Measurements from ENCODE around the gene MRGPRD. TPM values are rescaled to one million over a fixed set of nuclear protein-coding genes. Genes with fewer than 3 reads are reported as not detected.

MRGPRD gene
- total RNA-seq, 2 experiments from 2014 or later: not detected

DNA sequence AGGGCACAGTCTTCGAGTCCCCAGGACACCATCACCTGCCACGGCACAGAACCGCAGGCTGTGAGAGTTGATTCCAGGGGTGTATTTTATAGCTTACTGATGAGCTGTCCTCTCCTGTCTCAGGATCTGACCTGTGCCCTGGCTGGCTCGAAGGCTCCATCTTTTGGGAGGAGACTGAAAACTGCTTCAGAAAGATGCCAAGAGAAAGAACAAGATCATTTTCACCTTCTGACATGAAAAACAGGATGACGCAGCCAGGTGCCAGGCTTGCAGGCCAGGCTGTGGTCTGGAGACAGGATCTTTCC lies 2.2 kb downstream of the MRGPRD start:
- intact Hi-C loops (cut with micrococcal nuclease; ENCODE audit: unreplicated experiment): no loop called here
- Histone ChIP-seq H3K4me3 (ENCODE audit: low read depth, low read length, poor library complexity, severe bottlenecking) (no peak overlapping the region), H3K27ac (ENCODE audit: low read depth, low read length, poor library complexity, severe bottlenecking) (no peak overlapping the region), H3K9me3 (ENCODE audit: low read length) (no peaks in the 10 kb centered on the region; the same call in 1 of the 2 replicates), H4K20me1 (ENCODE audit: insufficient read depth, low read length) (no peaks in the 10 kb centered on the region), H3K79me2 (ENCODE audit: insufficient read depth, low read depth, low read length) (no peaks in the 10 kb centered on the region), H3K4me1 (ENCODE audit: insufficient read depth, low read length, poor library complexity, severe bottlenecking) (peaks cover 5% of the 10 kb centered on the region), H3K9me2 (ENCODE audit: insufficient read depth, low read length) (no peaks in the 10 kb centered on the region), H2AFZ (ENCODE audit: low read length) (no peak overlapping the region), H3K36me3 (ENCODE audit: insufficient read depth, low read length) (no peaks in the 10 kb centered on the region), H3K4me2 (ENCODE audit: low read length) (no peak overlapping the region)
- POLR2A ChIA-PET: no interaction called here
- CTCF ChIA-PET (ENCODE audit: unreplicated experiment): no interaction called here
- BruUV-seq (replicated peaks): no TSS peak
- DNase-seq (ENCODE audit: low spot score): no peak
- no peak for TF ChIP-seq EZH2phosphoT487 (IDR thresholded peaks at IDR 0.05; ENCODE audit: borderline replicate concordance, low read depth, low read length)
- TF ChIP-seq, protein P1, sequence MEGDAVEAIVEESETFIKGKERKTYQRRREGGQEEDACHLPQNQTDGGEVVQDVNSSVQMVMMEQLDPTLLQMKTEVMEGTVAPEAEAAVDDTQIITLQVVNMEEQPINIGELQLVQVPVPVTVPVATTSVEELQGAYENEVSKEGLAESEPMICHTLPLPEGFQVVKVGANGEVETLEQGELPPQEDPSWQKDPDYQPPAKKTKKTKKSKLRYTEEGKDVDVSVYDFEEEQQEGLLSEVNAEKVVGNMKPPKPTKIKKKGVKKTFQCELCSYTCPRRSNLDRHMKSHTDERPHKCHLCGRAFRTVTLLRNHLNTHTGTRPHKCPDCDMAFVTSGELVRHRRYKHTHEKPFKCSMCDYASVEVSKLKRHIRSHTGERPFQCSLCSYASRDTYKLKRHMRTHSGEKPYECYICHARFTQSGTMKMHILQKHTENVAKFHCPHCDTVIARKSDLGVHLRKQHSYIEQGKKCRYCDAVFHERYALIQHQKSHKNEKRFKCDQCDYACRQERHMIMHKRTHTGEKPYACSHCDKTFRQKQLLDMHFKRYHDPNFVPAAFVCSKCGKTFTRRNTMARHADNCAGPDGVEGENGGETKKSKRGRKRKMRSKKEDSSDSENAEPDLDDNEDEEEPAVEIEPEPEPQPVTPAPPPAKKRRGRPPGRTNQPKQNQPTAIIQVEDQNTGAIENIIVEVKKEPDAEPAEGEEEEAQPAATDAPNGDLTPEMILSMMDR (conservative IDR thresholded peaks at IDR 0.05; ENCODE audit: low read length): no peak

DNA sequence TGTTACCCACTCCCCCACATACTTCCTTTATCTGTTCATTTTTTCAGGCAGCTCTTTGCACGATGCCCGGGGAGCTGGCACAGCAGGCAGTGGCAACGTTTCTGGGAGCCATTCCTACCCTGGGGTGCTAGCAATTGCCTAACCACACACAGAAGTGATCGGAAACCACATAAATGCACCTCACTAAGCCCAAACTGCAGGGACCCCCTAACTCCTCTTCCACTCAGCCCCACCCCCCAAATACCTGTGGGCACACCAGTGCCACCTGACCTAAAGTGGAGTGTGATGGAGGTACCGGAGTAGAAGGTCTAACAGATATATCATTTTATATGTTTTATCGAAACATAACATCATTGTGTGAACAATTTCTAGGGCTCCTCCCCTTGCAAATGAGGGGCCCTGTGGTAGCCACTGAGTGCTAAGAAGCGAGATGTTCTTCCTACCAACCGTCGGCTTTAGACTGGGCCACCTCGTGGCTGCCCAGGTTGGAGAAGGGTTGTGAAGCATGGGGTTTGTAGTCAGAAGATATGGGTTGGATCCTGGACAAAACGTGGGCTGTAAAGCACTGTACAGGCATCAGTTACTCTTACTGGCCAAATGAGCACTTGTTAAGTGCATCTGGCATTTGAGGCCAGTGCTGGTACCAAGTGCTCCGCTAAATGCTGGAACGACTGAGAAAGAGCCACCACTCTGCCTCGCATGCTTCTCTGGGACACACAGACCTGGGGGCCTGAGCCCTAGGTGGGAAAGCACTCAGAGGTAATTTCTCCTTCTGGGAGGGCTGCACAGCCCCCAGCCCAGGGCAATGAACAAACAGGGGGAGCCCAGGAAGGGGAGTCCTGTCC lies 2.8 kb downstream of the MRGPRD start:
- H3K79me2 ChIP-seq (ENCODE audit: insufficient read depth, low read depth, low read length): no peaks in the 10 kb centered on the region
- TF ChIP-seq EZH2phosphoT487 (IDR thresholded peaks at IDR 0.05; ENCODE audit: borderline replicate concordance, low read depth, low read length): no peak
- TF ChIP-seq, protein P1 (conservative IDR thresholded peaks at IDR 0.05; ENCODE audit: low read length): no peak
- no TSS peak for BruUV-seq (replicated peaks)
- H3K36me3 ChIP-seq (ENCODE audit: insufficient read depth, low read length): no peaks in the 10 kb centered on the region
- H2AFZ ChIP-seq (ENCODE audit: low read length): no peak overlapping the region
- peaks cover 5% of the 10 kb centered on the region for H3K4me1 ChIP-seq (ENCODE audit: insufficient read depth, low read length, poor library complexity, severe bottlenecking)
- H3K27ac ChIP-seq (ENCODE audit: low read depth, low read length, poor library complexity, severe bottlenecking): no peak overlapping the region
- DNase-seq (ENCODE audit: low spot score): no peak
- ChIA-PET CTCF (ENCODE audit: unreplicated experiment) (no interaction called here), POLR2A (no interaction called here)
- no peaks in the 10 kb centered on the region for H3K9me2 ChIP-seq (ENCODE audit: insufficient read depth, low read length)
- H3K4me2 ChIP-seq (ENCODE audit: low read length): no peak overlapping the region
- intact Hi-C loops (cut with micrococcal nuclease; ENCODE audit: unreplicated experiment): no loop called here
- no peak overlapping the region for H3K4me3 ChIP-seq (ENCODE audit: low read depth, low read length, poor library complexity, severe bottlenecking)
- H3K9me3 ChIP-seq (ENCODE audit: low read length): no peaks in the 10 kb centered on the region; the same call in 1 of the 2 replicates
- H4K20me1 ChIP-seq (ENCODE audit: insufficient read depth, low read length): no peaks in the 10 kb centered on the region

DNA sequence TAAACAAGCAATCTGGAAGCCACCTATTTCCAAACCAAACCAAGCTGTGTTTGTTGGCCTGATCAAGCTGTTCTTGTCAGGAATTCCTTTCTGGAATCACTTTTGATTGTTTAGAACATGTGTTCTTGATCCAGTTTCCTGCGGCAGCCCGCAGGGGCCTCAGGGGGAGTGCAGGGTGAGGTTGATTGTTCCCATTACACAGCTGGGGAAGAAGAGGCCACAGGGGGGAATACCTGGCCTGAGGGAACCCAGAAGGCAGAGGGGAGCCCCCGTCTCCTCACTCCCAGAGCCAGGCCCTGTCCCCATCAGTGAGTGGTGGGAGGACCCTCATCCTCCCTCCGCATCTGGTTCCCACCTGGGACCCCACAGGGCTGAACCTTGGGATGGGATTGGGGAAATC lies 4.2 kb downstream of the MRGPRD start:
- TF ChIP-seq EZH2phosphoT487 (IDR thresholded peaks at IDR 0.05; ENCODE audit: borderline replicate concordance, low read depth, low read length): no peak
- TF ChIP-seq, protein P1 (conservative IDR thresholded peaks at IDR 0.05; ENCODE audit: low read length): no peak
- Histone ChIP-seq H3K4me3 (ENCODE audit: low read depth, low read length, poor library complexity, severe bottlenecking) (no peak overlapping the region), H3K36me3 (ENCODE audit: insufficient read depth, low read length) (no peaks in the 10 kb centered on the region), H3K27ac (ENCODE audit: low read depth, low read length, poor library complexity, severe bottlenecking) (no peak overlapping the region), H3K9me3 (ENCODE audit: low read length) (no peaks in the 10 kb centered on the region; the same call in 1 of the 2 replicates), H2AFZ (ENCODE audit: low read length) (no peak overlapping the region), H4K20me1 (ENCODE audit: insufficient read depth, low read length) (no peaks in the 10 kb centered on the region), H3K4me2 (ENCODE audit: low read length) (no peak overlapping the region), H3K4me1 (ENCODE audit: insufficient read depth, low read length, poor library complexity, severe bottlenecking) (peaks cover 5% of the 10 kb centered on the region), H3K79me2 (ENCODE audit: insufficient read depth, low read depth, low read length) (no peaks in the 10 kb centered on the region), H3K9me2 (ENCODE audit: insufficient read depth, low read length) (no peaks in the 10 kb centered on the region)
- DNase-seq (ENCODE audit: low spot score): no peak
- CTCF ChIA-PET (ENCODE audit: unreplicated experiment): no interaction called here
- BruUV-seq (replicated peaks): no TSS peak
- POLR2A ChIA-PET: no interaction called here
- intact Hi-C loops (cut with micrococcal nuclease; ENCODE audit: unreplicated experiment): no loop called here
